IPS-18c (cell line): ENCODE data around the gene SMTN.

Experiments
- H3K4me3 ChIP-seq: 2 replicates; pipeline ENCODE4 v1.7.0; 2013; ENCODE audit warnings: low read depth, mild to moderate bottlenecking, low read length, moderate library complexity; ENCODE audit not compliant: insufficient read depth
- H3K9me3 ChIP-seq: one replicate; pipeline ENCODE4 v1.6.1; 2013; ENCODE audit warnings: mild to moderate bottlenecking, low read length, moderate library complexity; ENCODE audit not compliant: control insufficient read depth, insufficient read depth

The SMTN gene

DNA sequence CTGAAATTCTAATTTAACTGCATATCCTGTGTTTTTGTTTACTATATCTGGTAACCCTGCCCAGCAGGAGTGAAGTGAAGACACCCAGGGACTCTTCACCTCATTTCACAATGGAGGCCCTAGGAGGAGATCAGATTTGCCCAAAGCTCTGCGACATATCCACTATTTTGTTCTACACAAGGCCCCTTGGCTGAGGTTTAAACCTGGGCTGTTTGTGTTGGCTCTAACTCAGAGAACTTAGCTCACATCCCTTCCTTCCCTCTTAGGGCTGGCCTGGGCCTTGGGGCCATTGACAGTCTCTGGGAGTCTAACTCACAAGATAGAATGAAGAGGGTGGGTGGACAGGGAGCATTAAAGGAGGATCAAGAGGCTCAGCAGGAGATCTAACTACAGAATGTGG is 67.4 kb downstream of the SMTN start:
- Histone ChIP-seq H3K4me3 (no peak overlapping the region; the same call in 1 of the 2 replicates), H3K9me3 (no peaks in the 10 kb centered on the region)

DNA sequence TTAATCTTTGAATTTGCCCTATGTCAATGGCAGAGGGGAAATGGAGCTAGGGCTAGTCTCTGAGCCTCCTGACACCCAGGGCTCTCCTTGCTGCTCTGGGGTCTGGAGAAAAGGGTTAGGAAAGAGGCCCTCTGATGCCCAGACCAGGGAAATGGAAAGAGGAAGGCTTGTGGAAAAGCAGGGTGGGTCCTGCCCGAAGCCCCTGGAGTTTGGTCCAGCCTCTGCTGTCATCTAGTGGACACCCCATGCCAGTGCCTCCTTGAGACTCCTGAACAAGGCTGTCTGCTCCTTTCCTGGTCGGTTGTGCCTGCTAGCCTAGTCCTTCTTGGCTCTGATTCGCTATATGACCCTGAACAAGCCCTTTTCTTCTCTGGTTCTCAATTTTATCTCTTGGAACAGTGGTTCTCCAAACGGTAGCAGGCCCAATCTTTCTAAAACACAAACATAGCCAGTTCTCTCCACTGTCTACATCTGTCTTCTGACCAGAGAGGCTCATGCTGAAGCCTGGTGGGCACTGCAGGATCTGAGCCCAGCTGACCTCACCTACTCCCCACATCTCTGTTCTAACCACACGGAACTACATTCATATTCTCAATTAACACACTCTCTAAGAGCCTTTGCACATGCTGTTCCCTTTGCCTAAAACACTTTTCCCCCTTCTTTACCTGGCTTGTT is 68.0 kb downstream of the SMTN start:
- no peaks in the 10 kb centered on the region for H3K9me3 ChIP-seq
- H3K4me3 ChIP-seq, result no peak overlapping the region

- no peak overlapping the region for H3K4me3 ChIP-seq
- no peaks in the 10 kb centered on the region for H3K9me3 ChIP-seq
These were observed 69.5 kb downstream of the SMTN start for GRCh38 chr22:31150615-31151014.

DNA sequence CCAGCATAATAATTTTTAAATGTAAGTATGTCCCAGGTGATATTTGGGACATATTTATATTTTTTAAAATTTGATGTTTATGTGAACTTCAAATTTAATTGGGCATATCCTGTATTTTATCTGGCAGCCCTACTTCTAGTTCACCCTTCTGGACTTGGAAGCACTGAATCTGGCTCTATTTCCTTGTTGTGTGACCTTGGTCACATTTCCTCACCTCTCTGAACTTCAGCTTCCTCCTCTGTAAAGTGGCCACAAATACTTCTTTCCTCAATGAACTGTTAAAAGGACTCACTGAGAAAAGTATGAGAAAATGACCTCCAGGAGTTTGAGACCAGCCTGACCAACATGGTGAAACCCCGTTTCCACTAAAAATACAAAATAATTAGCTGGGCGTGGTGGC is 70.8 kb downstream of the SMTN start:
- Histone ChIP-seq H3K9me3 (no peaks in the 10 kb centered on the region), H3K4me3 (no peak overlapping the region)

DNA sequence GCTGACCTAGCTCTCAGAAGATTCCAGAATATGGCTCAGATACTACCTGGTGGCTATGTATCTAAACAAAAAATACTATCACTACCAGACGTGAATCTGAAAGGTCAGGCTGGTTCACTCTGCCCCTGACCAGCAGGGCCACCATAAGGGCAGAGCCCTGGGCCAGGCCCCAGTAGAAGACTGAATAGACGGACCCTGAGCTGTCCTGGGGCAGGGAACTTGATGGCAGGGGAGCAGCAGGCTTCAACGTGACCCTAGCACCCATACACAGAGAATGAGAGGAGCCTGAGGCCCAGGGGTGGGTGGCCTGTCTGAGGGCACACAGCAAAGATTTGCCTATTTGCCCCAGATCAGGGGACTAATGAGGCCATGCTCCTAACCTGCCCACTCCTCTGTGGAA is 72.2 kb downstream of the SMTN start:
- H3K4me3 ChIP-seq, result no peak overlapping the region

More for the DNA sequence above, 72.2 kb downstream of the SMTN start:
- no peaks in the 10 kb centered on the region for H3K9me3 ChIP-seq
